ENCODE data around the gene ENTR1. TPM values are rescaled to one million over a fixed set of nuclear protein-coding genes. Genes with fewer than 3 reads are reported as not detected.

ENTR1 gene
- total RNA-seq, 1 donor from 2014 or later: 27.7 TPM

GRCh38 chr9:136391737-136392537 lies 18.5 kb downstream of the ENTR1 start:
- peaks cover 73 to 86% of the 10 kb centered on the region in 2 donors for H3K36me3 ChIP-seq
- intact Hi-C loops (cut with DNase I): no loop called here
- no peaks in the 10 kb centered on the region for H3K9me3 ChIP-seq
- no peak for TF ChIP-seq CTCF (IDR thresholded peaks at IDR 0.05)
- no peak for DNase-seq (ENCODE audit: low spot score in 2 of 2)
- H3K27ac ChIP-seq: no peak overlapping the region
- no peak overlapping the region for H3K4me3 ChIP-seq
- H3K27me3 ChIP-seq: no peaks in the 10 kb centered on the region
- no peaks in the 10 kb centered on the region for H3K4me1 ChIP-seq

GRCh38 chr9:136389396-136389795 lies 21.0 kb downstream of the ENTR1 start:
- no peaks in the 10 kb centered on the region for H3K4me1 ChIP-seq
- no peak overlapping the region for H3K27ac ChIP-seq
- H3K9me3 ChIP-seq: no peaks in the 10 kb centered on the region
- no peaks in the 10 kb centered on the region for H3K27me3 ChIP-seq
- no peak for DNase-seq (ENCODE audit: low spot score in 2 of 2)
- H3K4me3 ChIP-seq: no peak overlapping the region
- intact Hi-C loops (cut with DNase I): no loop called here
- TF ChIP-seq CTCF (IDR thresholded peaks at IDR 0.05): no peak
- peaks cover 52 to 71% of the 10 kb centered on the region in 2 donors for H3K36me3 ChIP-seq

DNA sequence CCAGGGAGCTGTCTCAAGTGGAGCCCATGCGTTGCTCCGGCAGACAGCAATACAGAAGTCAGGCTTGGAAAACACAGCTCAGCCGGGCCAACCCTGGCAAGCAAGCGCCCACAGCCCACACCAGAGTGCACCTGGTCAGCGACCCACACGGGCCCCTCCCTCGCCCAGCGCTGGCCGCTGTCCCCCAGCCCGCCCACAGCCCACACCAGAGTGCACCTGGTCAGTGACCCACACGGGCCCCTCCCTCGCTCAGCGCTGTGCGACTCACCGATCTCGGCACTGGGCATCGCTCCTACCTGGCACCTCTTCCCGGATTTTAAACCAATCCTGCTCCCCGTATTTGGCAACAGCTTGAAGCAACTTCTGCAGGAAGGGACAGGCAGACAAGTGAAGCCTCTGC lies 23.2 kb downstream of the ENTR1 start:
- Histone ChIP-seq H3K9me3 (no peaks in the 10 kb centered on the region), H3K4me3 (no peak overlapping the region), H3K36me3 (peaks cover 55 to 71% of the 10 kb centered on the region in 2 donors), H3K4me1 (no peaks in the 10 kb centered on the region), H3K27ac (no peak overlapping the region), H3K27me3 (no peaks in the 10 kb centered on the region)
- no peak for DNase-seq (ENCODE audit: low spot score in 2 of 2)
- no peak for TF ChIP-seq CTCF (IDR thresholded peaks at IDR 0.05)
- intact Hi-C loops (cut with DNase I): no loop called here

DNA sequence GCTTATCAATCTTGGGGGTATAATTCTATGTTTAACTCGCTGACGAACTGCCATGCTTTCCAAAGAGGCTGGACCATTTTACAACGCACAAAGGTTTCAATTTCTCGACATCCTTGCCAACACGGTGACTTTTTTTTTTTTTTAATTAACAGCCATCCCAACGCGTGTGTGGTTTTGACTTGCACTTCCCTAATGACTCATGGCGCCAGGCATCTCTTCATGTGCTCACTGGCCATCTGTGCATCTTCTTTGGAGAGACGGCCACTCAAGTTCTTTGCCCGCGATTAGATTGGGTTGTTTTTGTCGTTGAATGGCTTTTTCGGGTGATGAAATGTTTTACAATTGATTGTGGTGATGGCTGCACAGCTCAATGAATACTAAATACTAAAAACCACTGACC lies 24.4 kb downstream of the ENTR1 start:
- DNase-seq (ENCODE audit: low spot score in 2 of 2): no peak
- Histone ChIP-seq H3K4me3 (no peak overlapping the region), H3K27me3 (no peaks in the 10 kb centered on the region), H3K27ac (no peak overlapping the region), H3K9me3 (no peaks in the 10 kb centered on the region), H3K36me3 (peaks cover 53 to 72% of the 10 kb centered on the region in 2 donors), H3K4me1 (no peaks in the 10 kb centered on the region)
- intact Hi-C loops (cut with DNase I): no loop called here
- no peak for TF ChIP-seq CTCF (IDR thresholded peaks at IDR 0.05)

GRCh38 chr9:136385015-136385414 lies 25.4 kb downstream of the ENTR1 start:
- Histone ChIP-seq H3K9me3 (no peaks in the 10 kb centered on the region), H3K4me3 (no peak overlapping the region), H3K27ac (no peak overlapping the region), H3K27me3 (no peaks in the 10 kb centered on the region), H3K4me1 (no peaks in the 10 kb centered on the region), H3K36me3 (peaks cover 60 to 80% of the 10 kb centered on the region in 2 donors)
- intact Hi-C loops (cut with DNase I): no loop called here
- no peak for TF ChIP-seq CTCF (IDR thresholded peaks at IDR 0.05)
- no peak for DNase-seq (ENCODE audit: low spot score in 2 of 2)

Measured in ascending aorta (tissue), 2 donors.